ENCODE data around the gene NRXN3. TPM values are rescaled to one million over a fixed set of nuclear protein-coding genes. Genes with fewer than 3 reads are reported as not detected.

The NRXN3 gene
- total and polyA plus RNA-seq, 2 experiments from 2014 or later = 0.08 to 0.11 TPM

- H3K9ac ChIP-seq = no peak overlapping the region
- no peak overlapping the region for H3K4me3 ChIP-seq
- H2AFZ ChIP-seq = no peak overlapping the region
- H4K20me1 ChIP-seq (ENCODE audit: insufficient read depth) = no peaks in the 10 kb centered on the region
- no peak for DNase-seq
- no peak for TF ChIP-seq EZH2 (IDR thresholded peaks at IDR 0.05; ENCODE audit: insufficient read depth, poor library complexity, severe bottlenecking)
- TF ChIP-seq EZH2phosphoT487 (IDR thresholded peaks at IDR 0.05; ENCODE audit: insufficient read depth, low read depth) = no peak
- 8 to 10% methylated on average over 3 of the region's 3 CpGs for WGBS, 2 experiments (ENCODE audit: low coverage in 1 of 2, low lambda C conversion rate in 2 of 2, missing lambda C conversion rate in 2 of 2)
- H3K36me3 ChIP-seq (ENCODE audit: low read depth) = no peaks in the 10 kb centered on the region
- no peaks in the 10 kb centered on the region for H3K4me1 ChIP-seq (ENCODE audit: insufficient read depth)
- in situ Hi-C loops (cut with MboI) = no loop called here
- no peaks in the 10 kb centered on the region for H3K9me3 ChIP-seq (ENCODE audit: low read depth)
- H3K27ac ChIP-seq = no peak overlapping the region
- H3K79me2 ChIP-seq (ENCODE audit: insufficient read depth) = no peaks in the 10 kb centered on the region
- H3K9me2 ChIP-seq (ENCODE audit: insufficient read depth) = no peaks in the 10 kb centered on the region
- no peaks in the 10 kb centered on the region for H3K27me3 ChIP-seq (replicated peaks; ENCODE audit: insufficient read depth)
- H3K4me2 ChIP-seq (ENCODE audit: unreplicated experiment) = no peak overlapping the region
- no peaks in the 10 kb centered on the region for H3F3A ChIP-seq (ENCODE audit: insufficient read depth)
These were observed 576.0 kb downstream of the NRXN3 start for GRCh38 chr14:78746086-78746595.

- no peaks in the 10 kb centered on the region for H3K4me1 ChIP-seq (ENCODE audit: insufficient read depth)
- no peaks in the 10 kb centered on the region for H3K79me2 ChIP-seq (ENCODE audit: insufficient read depth)
- H3K36me3 ChIP-seq (ENCODE audit: low read depth) = no peaks in the 10 kb centered on the region
- no peaks in the 10 kb centered on the region for H3K9me3 ChIP-seq (ENCODE audit: low read depth)
- H3K9ac ChIP-seq = no peak overlapping the region
- H2AFZ ChIP-seq = no peak overlapping the region
- H3K27ac ChIP-seq = no peak overlapping the region
- DNase-seq = no peak
- no peak for TF ChIP-seq EZH2phosphoT487 (IDR thresholded peaks at IDR 0.05; ENCODE audit: insufficient read depth, low read depth)
- TF ChIP-seq EZH2 (IDR thresholded peaks at IDR 0.05; ENCODE audit: insufficient read depth, poor library complexity, severe bottlenecking) = no peak
- H3K4me3 ChIP-seq = no peak overlapping the region
- no peak overlapping the region for H3K4me2 ChIP-seq (ENCODE audit: unreplicated experiment)
- in situ Hi-C loops (cut with MboI) = no loop called here
- no peaks in the 10 kb centered on the region for H4K20me1 ChIP-seq (ENCODE audit: insufficient read depth)
- no peaks in the 10 kb centered on the region for H3K9me2 ChIP-seq (ENCODE audit: insufficient read depth)
- H3K27me3 ChIP-seq (replicated peaks; ENCODE audit: insufficient read depth) = no peaks in the 10 kb centered on the region
- WGBS, 2 experiments (ENCODE audit: low coverage in 1 of 2, low lambda C conversion rate in 2 of 2, missing lambda C conversion rate in 2 of 2) = 12 to 21% methylated on average over 2 of the region's 2 CpGs
- H3F3A ChIP-seq (ENCODE audit: insufficient read depth) = no peaks in the 10 kb centered on the region
These were observed 577.6 kb downstream of the NRXN3 start for GRCh38 chr14:78747813-78748212.

- 10 to 23% methylated on average over 5 of the region's 5 CpGs for WGBS, 2 experiments (ENCODE audit: low coverage in 1 of 2, low lambda C conversion rate in 2 of 2, missing lambda C conversion rate in 2 of 2)
- Histone ChIP-seq H3K4me1 (ENCODE audit: insufficient read depth) (no peaks in the 10 kb centered on the region), H3K4me2 (ENCODE audit: unreplicated experiment) (no peak overlapping the region), H2AFZ (no peak overlapping the region), H3F3A (ENCODE audit: insufficient read depth) (no peaks in the 10 kb centered on the region), H3K9me3 (ENCODE audit: low read depth) (no peaks in the 10 kb centered on the region), H3K9me2 (ENCODE audit: insufficient read depth) (no peaks in the 10 kb centered on the region), H3K27ac (no peak overlapping the region), H3K79me2 (ENCODE audit: insufficient read depth) (no peaks in the 10 kb centered on the region), H3K9ac (no peak overlapping the region), H4K20me1 (ENCODE audit: insufficient read depth) (no peaks in the 10 kb centered on the region), H3K36me3 (ENCODE audit: low read depth) (no peaks in the 10 kb centered on the region), H3K4me3 (no peak overlapping the region), H3K27me3 (replicated peaks; ENCODE audit: insufficient read depth) (no peaks in the 10 kb centered on the region)
- TF ChIP-seq EZH2phosphoT487 (IDR thresholded peaks at IDR 0.05; ENCODE audit: insufficient read depth, low read depth) (no peak), EZH2 (IDR thresholded peaks at IDR 0.05; ENCODE audit: insufficient read depth, poor library complexity, severe bottlenecking) (no peak)
- in situ Hi-C loops (cut with MboI) = no loop called here
- peak; percentile 3 for DNase-seq
These were observed 582.5 kb downstream of the NRXN3 start for GRCh38 chr14:78752518-78753188.

- no peak overlapping the region for H3K9ac ChIP-seq
- no peak for DNase-seq
- 37 to 38% methylated on average over 6 of the region's 6 CpGs for WGBS, 2 experiments (ENCODE audit: low coverage in 1 of 2, low lambda C conversion rate in 2 of 2, missing lambda C conversion rate in 2 of 2)
- no peaks in the 10 kb centered on the region for H3K79me2 ChIP-seq (ENCODE audit: insufficient read depth)
- H3K4me1 ChIP-seq (ENCODE audit: insufficient read depth) = no peaks in the 10 kb centered on the region
- H3K36me3 ChIP-seq (ENCODE audit: low read depth) = no peaks in the 10 kb centered on the region
- H3K9me3 ChIP-seq (ENCODE audit: low read depth) = no peaks in the 10 kb centered on the region
- no peaks in the 10 kb centered on the region for H3K9me2 ChIP-seq (ENCODE audit: insufficient read depth)
- no peak overlapping the region for H3K27ac ChIP-seq
- no peak overlapping the region for H2AFZ ChIP-seq
- in situ Hi-C loops (cut with MboI) = no loop called here
- no peaks in the 10 kb centered on the region for H3F3A ChIP-seq (ENCODE audit: insufficient read depth)
- no peak for TF ChIP-seq EZH2phosphoT487 (IDR thresholded peaks at IDR 0.05; ENCODE audit: insufficient read depth, low read depth)
- no peak for TF ChIP-seq EZH2 (IDR thresholded peaks at IDR 0.05; ENCODE audit: insufficient read depth, poor library complexity, severe bottlenecking)
- H3K27me3 ChIP-seq (replicated peaks; ENCODE audit: insufficient read depth) = no peaks in the 10 kb centered on the region
- no peak overlapping the region for H3K4me2 ChIP-seq (ENCODE audit: unreplicated experiment)
- no peaks in the 10 kb centered on the region for H4K20me1 ChIP-seq (ENCODE audit: insufficient read depth)
- no peak overlapping the region for H3K4me3 ChIP-seq
These were observed 583.9 kb downstream of the NRXN3 start for GRCh38 chr14:78754059-78754458.
